ENCODE measurements around the gene HAS3. TPM values are rescaled to one million over a fixed set of nuclear protein-coding genes. Genes with fewer than 3 reads are reported as not detected.

Gene HAS3
- total RNA-seq, 6 donors from 2014 or later: 4.5 to 32.0 (median 15.8) TPM

DNA sequence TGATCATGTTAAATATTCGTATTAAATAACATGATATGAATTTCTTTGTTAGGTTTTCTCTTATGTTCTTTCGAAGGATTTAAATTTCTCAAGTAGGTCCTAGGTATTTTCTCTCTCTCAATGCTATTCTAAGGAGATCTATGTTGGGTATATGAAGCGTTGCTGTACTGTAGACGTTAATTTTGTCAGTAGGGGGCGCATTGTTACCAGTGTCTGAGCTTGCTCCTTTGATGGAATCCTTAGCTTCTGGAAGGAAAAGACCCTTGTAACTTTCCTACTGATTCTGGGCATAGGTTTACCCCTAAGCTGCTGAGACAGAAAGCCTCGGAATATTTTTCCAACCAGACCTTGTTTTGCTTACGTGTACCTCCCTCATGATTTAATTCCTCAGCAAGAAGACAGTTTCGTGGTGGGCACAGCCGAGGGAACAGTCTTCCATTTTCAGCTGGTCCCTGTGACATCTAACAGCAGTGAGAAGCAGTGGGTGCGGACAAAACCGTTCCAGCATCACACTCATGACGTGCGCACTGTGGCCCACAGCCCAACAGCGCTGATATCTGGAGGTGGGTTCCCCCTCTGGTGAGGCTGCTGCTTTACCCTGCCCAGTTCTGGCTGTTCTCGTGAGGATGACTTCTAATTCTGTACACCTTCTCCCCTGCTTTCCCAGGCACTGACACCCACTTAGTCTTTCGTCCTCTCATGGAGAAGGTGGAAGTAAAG lies 44.9 kb downstream of the HAS3 start:
- Histone ChIP-seq H3K4me3 (no peak overlapping the region), H3K27me3 (no peaks in the 10 kb centered on the region), H3K9me3 (no peaks in the 10 kb centered on the region), H3K27ac (no peak overlapping the region), H3K4me1 (no peaks in the 10 kb centered on the region), H3K36me3 (peaks cover 8 to 71% (median 44%) of the 10 kb centered on the region in 4 donors)
- DNase-seq: peak in 1 of 2 donors; percentile 49
- WGBS, 2 donors: 58 to 62% methylated on average over 16 of the region's 16 CpGs
- ATAC-seq (ENCODE audit: low FRiP score in 2 of 2): peak; percentile 82 to 88
- TF ChIP-seq, protein P1, sequence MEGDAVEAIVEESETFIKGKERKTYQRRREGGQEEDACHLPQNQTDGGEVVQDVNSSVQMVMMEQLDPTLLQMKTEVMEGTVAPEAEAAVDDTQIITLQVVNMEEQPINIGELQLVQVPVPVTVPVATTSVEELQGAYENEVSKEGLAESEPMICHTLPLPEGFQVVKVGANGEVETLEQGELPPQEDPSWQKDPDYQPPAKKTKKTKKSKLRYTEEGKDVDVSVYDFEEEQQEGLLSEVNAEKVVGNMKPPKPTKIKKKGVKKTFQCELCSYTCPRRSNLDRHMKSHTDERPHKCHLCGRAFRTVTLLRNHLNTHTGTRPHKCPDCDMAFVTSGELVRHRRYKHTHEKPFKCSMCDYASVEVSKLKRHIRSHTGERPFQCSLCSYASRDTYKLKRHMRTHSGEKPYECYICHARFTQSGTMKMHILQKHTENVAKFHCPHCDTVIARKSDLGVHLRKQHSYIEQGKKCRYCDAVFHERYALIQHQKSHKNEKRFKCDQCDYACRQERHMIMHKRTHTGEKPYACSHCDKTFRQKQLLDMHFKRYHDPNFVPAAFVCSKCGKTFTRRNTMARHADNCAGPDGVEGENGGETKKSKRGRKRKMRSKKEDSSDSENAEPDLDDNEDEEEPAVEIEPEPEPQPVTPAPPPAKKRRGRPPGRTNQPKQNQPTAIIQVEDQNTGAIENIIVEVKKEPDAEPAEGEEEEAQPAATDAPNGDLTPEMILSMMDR (IDR thresholded peaks at IDR 0.05): peak; percentile 54 to 82 (median 74)
- TF ChIP-seq POLR2A (IDR thresholded peaks at IDR 0.05): no peak

DNA sequence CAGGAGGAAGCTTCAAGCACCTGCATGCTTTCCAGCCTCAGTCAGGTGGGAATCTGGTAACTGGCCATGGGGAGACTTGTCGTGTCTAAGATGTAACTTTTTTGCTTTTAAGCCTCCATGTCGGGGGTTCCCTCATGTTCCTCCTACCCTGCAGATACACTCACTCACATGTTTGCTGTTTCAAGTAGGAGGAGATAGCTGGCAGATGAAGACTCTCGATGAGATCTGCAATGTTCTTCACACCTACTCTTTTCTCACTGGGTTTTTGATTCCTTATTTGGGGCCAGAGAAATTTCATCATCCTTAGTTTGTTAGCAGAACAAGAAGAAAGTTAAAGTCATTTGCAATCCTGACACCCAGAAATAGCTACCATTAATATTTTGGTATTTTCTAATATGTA lies 51.7 kb downstream of the HAS3 start:
- Histone ChIP-seq H3K27ac (no peak overlapping the region), H3K4me1 (no peaks in the 10 kb centered on the region), H3K36me3 (peaks cover 15 to 99% (median 72%) of the 10 kb centered on the region in 4 donors), H3K4me3 (no peak overlapping the region), H3K27me3 (no peaks in the 10 kb centered on the region), H3K9me3 (no peaks in the 10 kb centered on the region)
- 81 to 89% methylated on average over 3 of the region's 3 CpGs for WGBS, 2 donors
- ATAC-seq (ENCODE audit: low FRiP score in 2 of 2) (no peak), DNase-seq (no peak)
- TF ChIP-seq POLR2A (IDR thresholded peaks at IDR 0.05) (no peak), POLR2AphosphoS5 (IDR thresholded peaks at IDR 0.05) (no peak), EP300 (IDR thresholded peaks at IDR 0.05) (no peak)
- TF ChIP-seq, protein P1 (IDR thresholded peaks at IDR 0.05): no peak

DNA sequence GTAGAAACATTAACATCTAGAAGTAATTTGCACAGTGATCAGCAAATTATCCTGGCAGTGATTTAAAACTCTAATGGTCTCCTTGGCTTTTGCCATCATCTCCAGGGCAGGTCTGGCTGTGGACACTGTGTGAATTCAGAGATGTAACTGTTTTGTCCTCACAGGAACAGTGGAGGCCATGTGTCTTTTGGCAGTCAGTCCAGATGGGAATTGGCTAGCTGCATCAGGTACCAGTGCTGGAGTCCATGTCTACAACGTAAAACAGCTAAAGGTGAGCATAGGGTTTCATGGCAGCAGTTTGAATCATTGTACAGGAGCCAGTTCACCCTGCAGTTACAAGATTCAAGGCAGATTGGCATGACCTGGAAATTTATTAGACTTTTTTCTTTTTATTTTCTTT lies 54.7 kb downstream of the HAS3 start:
- no peak for DNase-seq
- WGBS, 2 donors: 94 to 100% methylated on average over 1 of the region's 1 CpG
- Histone ChIP-seq H3K27me3 (no peaks in the 10 kb centered on the region), H3K4me1 (no peaks in the 10 kb centered on the region), H3K9me3 (no peaks in the 10 kb centered on the region), H3K36me3 (peaks cover 8 to 99% (median 52%) of the 10 kb centered on the region in 4 donors), H3K4me3 (no peak overlapping the region), H3K27ac (no peak overlapping the region)
- TF ChIP-seq EP300 (IDR thresholded peaks at IDR 0.05) (no peak), POLR2AphosphoS5 (IDR thresholded peaks at IDR 0.05) (no peak), POLR2A (IDR thresholded peaks at IDR 0.05) (no peak)
- TF ChIP-seq, protein P1 (IDR thresholded peaks at IDR 0.05): no peak
- ATAC-seq (ENCODE audit: low FRiP score in 2 of 2): no peak

DNA sequence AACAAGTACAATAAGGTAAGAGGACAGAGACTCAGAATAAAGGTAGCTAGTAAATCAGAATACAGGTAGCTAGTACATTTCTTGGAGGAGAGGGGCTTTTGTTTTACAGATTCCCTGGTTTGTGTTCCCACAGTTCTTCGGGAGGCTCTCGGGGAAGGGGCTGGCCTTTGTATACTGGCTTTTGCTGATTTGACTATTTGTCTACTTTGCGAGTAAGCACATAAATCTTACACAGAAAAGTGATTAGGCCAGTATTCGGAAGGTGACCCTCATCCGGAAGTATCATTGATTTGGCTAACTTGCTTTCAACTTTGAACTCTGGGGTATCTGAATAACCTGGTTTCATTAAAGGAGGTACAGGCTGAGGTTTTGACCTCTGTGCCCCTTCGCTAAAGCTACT lies 60.1 kb downstream of the HAS3 start:
- H3K9me3 ChIP-seq: no peaks in the 10 kb centered on the region
- no peak for TF ChIP-seq EP300 (IDR thresholded peaks at IDR 0.05)
- TF ChIP-seq, protein P1 (IDR thresholded peaks at IDR 0.05): no peak
- TF ChIP-seq POLR2A (IDR thresholded peaks at IDR 0.05): no peak
- TF ChIP-seq POLR2AphosphoS5 (IDR thresholded peaks at IDR 0.05): no peak
- H3K4me3 ChIP-seq: no peak overlapping the region
- 96 to 97% methylated on average over 6 of the region's 6 CpGs for WGBS, 2 donors
- peaks cover 8 to 11% (median 9%) of the 10 kb centered on the region in 4 donors for H3K4me1 ChIP-seq
- peaks cover 3 to 84% (median 24%) of the 10 kb centered on the region in 4 donors for H3K36me3 ChIP-seq
- ATAC-seq (ENCODE audit: low FRiP score in 2 of 2) (no peak), DNase-seq (no peak)
- no peak overlapping the region for H3K27ac ChIP-seq
- no peaks in the 10 kb centered on the region for H3K27me3 ChIP-seq

Data from upper lobe of left lung (tissue), 6 donors.